RKO (cell line): Measurements from ENCODE around the gene DMAC2L.
"Not testable (repeated sequence)": the region's sequence is repeated elsewhere in the genome, so short reads cannot be mapped to it uniquely, and the experiment has no call there.

ENCODE experiments used
- DNase-seq: peaks from one replicate; pipeline ENCODE4 v3.0.0-alpha.2; 2016; ENCODE audit warnings: low spot score

Gene DMAC2L

DNA sequence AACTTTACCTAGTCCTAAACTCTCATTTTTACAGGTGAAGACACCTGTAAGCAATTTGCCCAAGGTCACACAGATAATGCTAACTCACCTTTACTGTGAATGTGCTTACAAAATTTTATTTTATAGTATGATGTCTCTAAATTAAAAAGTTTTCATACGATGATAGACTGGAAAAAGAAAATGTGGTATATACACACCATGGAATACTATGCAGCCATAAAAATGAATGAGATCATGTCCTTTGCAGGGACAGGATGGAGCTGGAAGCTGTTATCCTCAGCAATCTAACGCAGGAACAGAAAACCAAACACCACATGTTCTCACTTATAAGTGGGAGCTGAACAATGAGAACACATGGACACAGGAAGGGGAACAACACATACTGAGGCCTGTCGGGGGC is 44.2 kb downstream of the DMAC2L start:
- not testable (repeated sequence) for DNase-seq

- DNase-seq, result no peak
Measured at GRCh38 chr14:50357124-50357523, 45.0 kb downstream of the DMAC2L start.

- DNase-seq, result no peak
Measured at GRCh38 chr14:50357753-50358395, 45.8 kb downstream of the DMAC2L start.

- DNase-seq, result no peak
Measured at GRCh38 chr14:50359631-50360030, 47.5 kb downstream of the DMAC2L start.

DNA sequence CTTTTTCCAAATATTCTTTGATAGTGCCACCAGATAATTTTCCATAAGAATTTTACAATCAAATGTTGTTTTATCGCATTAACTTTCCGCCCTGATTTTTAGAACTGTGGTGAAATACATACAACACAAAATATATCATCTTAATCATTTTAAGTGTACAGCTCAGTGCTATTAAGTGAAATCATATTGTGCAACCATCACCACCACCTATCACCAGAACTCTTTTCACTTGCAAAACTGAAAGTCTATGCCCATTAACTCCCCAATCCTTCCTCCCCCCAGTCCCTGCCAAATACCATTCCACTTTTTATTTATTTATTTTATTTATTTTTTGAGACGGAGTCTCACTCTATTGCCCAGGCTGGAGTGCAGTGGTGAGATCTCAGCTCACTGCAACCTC is 48.0 kb downstream of the DMAC2L start:
- DNase-seq, result no peak

- no peak for DNase-seq
Measured at GRCh38 chr14:50360851-50361250, 48.7 kb downstream of the DMAC2L start.

DNA sequence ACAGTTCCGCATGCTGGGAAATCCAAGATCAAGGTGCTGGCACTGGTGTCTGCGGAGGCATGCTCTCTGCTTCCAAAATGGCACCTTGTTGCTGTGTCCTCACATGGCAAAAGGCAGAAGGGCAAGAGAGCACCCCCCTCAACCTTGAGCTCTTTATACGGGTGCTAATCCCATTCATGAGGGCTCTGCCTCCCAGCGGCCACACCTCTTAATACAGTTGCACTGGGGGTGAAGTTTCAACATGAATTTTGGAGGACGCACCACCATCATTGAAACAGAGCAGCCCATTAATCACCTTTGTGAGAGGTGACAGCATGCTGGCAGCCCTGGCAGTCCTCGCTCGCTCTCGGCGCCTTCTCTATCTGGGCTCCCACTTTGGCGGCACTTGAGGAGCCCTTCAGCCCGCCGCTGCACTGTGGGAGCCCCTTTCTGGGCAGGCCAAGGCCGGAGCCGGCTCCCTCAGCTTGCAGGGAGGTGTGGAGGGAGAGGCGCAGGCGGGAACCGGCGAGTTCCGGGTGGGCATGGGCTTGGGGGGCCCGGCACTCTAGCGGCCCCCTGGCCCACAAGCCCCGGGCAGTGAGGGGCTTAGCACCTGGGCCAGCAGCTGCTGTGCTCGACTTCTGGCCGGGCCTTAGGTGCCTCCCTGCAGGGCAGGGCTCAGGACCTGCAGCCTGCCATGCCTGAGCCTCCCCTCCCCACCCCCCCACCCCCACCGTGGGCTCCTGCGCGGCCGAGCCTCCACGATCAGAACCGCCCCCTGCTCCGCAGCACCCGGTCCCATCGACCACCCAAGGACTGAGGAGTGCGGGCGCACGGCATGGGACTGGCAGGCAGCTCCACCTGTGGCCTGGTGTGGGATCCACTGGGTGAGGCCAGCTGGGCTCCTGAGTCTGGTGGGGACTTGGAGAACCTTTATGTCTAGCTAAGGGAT is 49.6 kb downstream of the DMAC2L start:
- DNase-seq, result not testable (repeated sequence)

DNA sequence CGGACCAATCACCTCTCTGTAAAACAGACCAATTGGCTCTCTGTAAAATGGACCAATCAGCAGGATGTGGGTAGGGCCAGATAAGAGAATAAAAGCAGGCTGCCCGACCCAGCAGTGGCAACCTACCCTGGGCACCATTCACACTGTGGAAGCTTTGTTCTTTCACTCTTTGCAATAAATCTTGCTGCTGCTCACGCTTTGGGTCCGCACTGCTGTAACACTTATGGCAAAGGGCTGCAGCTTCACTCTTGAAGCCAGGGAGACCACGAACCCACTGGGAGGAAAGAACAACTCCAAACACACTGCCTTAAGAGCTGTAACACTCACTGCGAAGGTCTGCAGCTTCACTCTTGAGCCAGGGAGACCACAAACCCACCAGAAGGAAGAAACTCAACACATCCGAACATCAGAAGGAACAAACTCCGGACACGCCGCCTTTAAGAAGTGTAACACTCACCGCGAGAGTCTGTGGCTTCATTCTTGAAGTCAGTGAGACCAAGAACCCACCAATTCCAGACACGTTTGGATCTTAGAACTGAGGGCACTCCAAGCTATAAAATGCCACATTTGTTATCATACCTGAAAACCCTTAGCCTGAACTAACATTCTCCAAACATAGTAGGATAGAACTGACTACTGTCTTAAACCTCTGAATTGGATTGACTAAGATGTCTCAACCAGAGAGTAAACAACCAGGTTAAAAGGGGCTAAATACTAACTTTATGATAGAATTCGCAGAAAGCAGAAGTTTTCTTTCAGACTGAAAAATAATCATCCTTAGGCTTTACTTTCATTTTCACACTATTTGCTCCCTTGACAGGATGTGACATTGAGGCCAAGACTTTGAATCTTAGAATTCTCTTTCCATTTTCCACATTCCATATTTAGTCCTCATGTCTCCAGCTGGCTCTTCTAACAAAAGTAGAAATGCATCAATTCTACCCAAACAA is 50.9 kb downstream of the DMAC2L start:
- no peak for DNase-seq

- DNase-seq, result no peak
Measured at GRCh38 chr14:50363714-50364111, 51.6 kb downstream of the DMAC2L start.

- DNase-seq, result no peak
Measured at GRCh38 chr14:50364792-50365191, 52.7 kb downstream of the DMAC2L start.

DNA sequence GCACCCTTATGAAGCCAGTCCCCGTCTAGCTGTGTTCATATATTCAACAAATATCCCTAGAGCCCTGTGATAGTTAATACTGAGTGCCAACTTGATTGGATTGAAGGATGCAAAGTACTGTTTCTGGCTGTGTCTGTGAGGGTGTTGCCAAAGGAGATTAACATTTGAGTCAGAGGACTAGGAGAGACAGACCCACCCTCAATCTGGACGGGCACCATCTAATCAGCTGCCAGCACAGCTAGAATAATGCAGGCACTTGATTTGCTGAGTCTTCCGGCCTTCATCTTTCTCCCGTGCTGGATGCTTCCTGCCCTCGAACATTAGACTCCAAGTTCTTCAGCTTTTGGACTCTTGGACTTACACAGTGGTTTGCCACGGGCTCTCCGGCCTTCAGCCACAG is 53.4 kb downstream of the DMAC2L start:
- DNase-seq, result not testable (repeated sequence)

GRCh38 chr14:50366115-50366514 is 54.0 kb downstream of the DMAC2L start:
- DNase-seq, result peak; percentile 26

GRCh38 chr14:50366589-50366988 is 54.5 kb downstream of the DMAC2L start:
- DNase-seq, result no peak

- DNase-seq, result no peak
Measured at GRCh38 chr14:50371546-50371945, 59.4 kb downstream of the DMAC2L start.

GRCh38 chr14:50373959-50374358 is 61.8 kb downstream of the DMAC2L start:
- DNase-seq, result no peak

- DNase-seq, result no peak
Measured at GRCh38 chr14:50375760-50376159, 63.6 kb downstream of the DMAC2L start.
